Panc1 (cell line): ENCODE data around the gene TMEM156. TPM values are rescaled to one million over a fixed set of nuclear protein-coding genes. Genes with fewer than 3 reads are reported as not detected.
A peak's percentile ranks its signal among the peaks of the same experiment; 100 is the strongest.

Source experiments
- ATAC-seq: fragments of 200-7000 bp; cut with Tn5 transposase; 2 replicates; pipeline ENCODE4 v1.9.1; 2020; ENCODE audit warnings: mild to moderate bottlenecking, moderate library complexity
- BruUV-seq: library from RNA; stranded (reverse); fragments of 400-500 nt; replicated peaks from 2 replicates; lab custom pipeline; 2021; lab: Mats Ljungman, UMichigan
- CTCF ChIA-PET: fragments of 300-600 bp; sonication (Branson Sonifier 250); formaldehyde crosslinking; loops from one replicate; lab custom pipeline; 2022; ENCODE audit warnings: antibody characterized with exemption; lab: Charles Lee
- POLR2A ChIA-PET: fragments of 300-600 bp; sonication (Branson Sonifier 250); formaldehyde crosslinking; loops from one replicate; lab custom pipeline; 2022; ENCODE audit warnings: antibody characterized with exemption; lab: Charles Lee
- DNase-seq: peaks from one replicate; pipeline ENCODE4 v3.0.0-alpha.2; 2010; ENCODE audit warnings: low read depth, low spot score
- H3K27ac ChIP-seq: 2 replicates; pipeline ENCODE4 v1.5.1; 2011; ENCODE audit warnings: mild to moderate bottlenecking, low read length, inconsistent platforms
- H3K27me3 ChIP-seq: fragments of 200-500 bp; sonication (Bioruptor generic); 2 replicates; pipeline ENCODE4 v1.6.0; 2014; ENCODE audit warnings: low read length, inconsistent platforms; ENCODE audit not compliant: control insufficient read depth, insufficient read depth
- H3K36me3 ChIP-seq: fragments of 200-500 bp; sonication (Bioruptor generic); 2 replicates; pipeline ENCODE4 v1.5.1; 2014; ENCODE audit warnings: inconsistent platforms, mild to moderate bottlenecking, low read length, moderate library complexity; ENCODE audit not compliant: control insufficient read depth, insufficient read depth
- H3K4me1 ChIP-seq: 2 replicates; pipeline ENCODE4 v1.5.1; 2011; ENCODE audit warnings: inconsistent platforms, mild to moderate bottlenecking, low read length, moderate library complexity; ENCODE audit not compliant: control insufficient read depth, insufficient read depth
- H3K4me3 ChIP-seq, 2 experiments: 2 replicates each; pipeline ENCODE4 v1.5.1; 2011 to 2012; ENCODE audit warnings: low read depth in 2 of 2, low read length in 2 of 2, mild to moderate bottlenecking in 2 of 2, inconsistent platforms in 1 of 2, moderate library complexity in 1 of 2
- H3K9me3 ChIP-seq: fragments of 200-500 bp; sonication (Bioruptor generic); 2 replicates; pipeline ENCODE4 v1.5.1; 2014; ENCODE audit warnings: low read depth, mild to moderate bottlenecking, inconsistent platforms, low read length, moderate library complexity; ENCODE audit not compliant: control insufficient read depth, insufficient read depth
- POLR2AphosphoS5 ChIP-seq: IDR thresholded peaks from 2 replicates; pipeline ENCODE4 v1.6.1; 2012; ENCODE audit warnings: mild to moderate bottlenecking, low read depth, low read length, moderate library complexity
- SIN3A ChIP-seq: IDR thresholded peaks from 2 replicates; pipeline ENCODE4 v1.6.1; 2012; ENCODE audit warnings: low read depth, mild to moderate bottlenecking, low read length, moderate library complexity, borderline replicate concordance; ENCODE audit not compliant: insufficient read depth
- TCF7L2 ChIP-seq: IDR thresholded peaks from 2 replicates; pipeline ENCODE4 v1.6.1; 2011; ENCODE audit warnings: mild to moderate bottlenecking, low read depth, low read length, inconsistent platforms
- in situ Hi-C: cut with HindIII; loops from 2 replicates; pipeline ENCODE4 v1.10.0; 2016; ENCODE audit warnings: low sequenced_read_pairs, low pct_unique_long_range_greater_than_20kb
- intact Hi-C: fragments of 100-400 bp; cut with micrococcal nuclease; formaldehyde crosslinking; loops from one replicate; pipeline ENCODE4 v1.10.0; 2022; ENCODE audit not compliant: unreplicated experiment
- total RNA-seq: library from RNA; stranded (reverse); gene quantifications from one replicate; pipeline ENCODE4 v1.2.1, GENCODE V29; 2021; ENCODE audit not compliant: unreplicated experiment
- TF ChIP-seq, protein P1 (sequence below), 2 experiments: IDR thresholded peaks; 2 replicates each; pipeline ENCODE4 v1.6.1; 2011 to 2012; ENCODE audit warnings: low read depth in 2 of 2, control low read depth in 1 of 2, low read length in 1 of 2, mild to moderate bottlenecking in 1 of 2, moderate library complexity in 1 of 2; ENCODE audit not compliant: insufficient read depth in 1 of 2
- TF ChIP-seq, protein P2 (sequence below): fragments of 450-650 bp; IDR thresholded peaks from 2 replicates; pipeline ENCODE4 v1.5.1; 2017; ENCODE audit warnings: mild to moderate bottlenecking

TMEM156 gene
- total RNA-seq, 1 experiment from 2014 or later = 5.8 TPM

DNA sequence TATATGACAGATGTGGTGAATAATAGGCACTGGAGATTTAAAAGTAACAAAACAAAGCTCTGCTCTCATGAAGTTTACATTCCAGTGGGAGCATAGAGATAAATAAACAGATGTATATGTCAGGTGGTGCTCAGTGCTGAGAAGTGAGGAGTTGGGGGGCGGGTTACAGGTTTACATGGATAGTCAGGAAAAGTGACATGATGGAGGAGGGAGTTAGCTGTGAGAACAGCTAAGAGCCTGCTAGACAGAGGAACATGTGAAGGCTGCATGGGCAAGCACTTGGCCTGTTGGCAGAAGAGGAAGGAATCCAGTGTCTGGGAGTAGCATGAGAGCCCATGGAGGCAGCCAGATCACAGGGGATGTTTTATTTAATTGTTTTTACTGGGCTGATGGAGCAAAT lies 10.2 kb upstream of the TMEM156 start:
- intact Hi-C loops = no loop called here
- no peak for DNase-seq
- H3K9me3 ChIP-seq = no peaks in the 10 kb centered on the region
- no peaks in the 10 kb centered on the region for H3K36me3 ChIP-seq
- no TSS peak for BruUV-seq
- no peak for ATAC-seq
- no peaks in the 10 kb centered on the region for H3K27me3 ChIP-seq
- TF ChIP-seq, protein P1, sequence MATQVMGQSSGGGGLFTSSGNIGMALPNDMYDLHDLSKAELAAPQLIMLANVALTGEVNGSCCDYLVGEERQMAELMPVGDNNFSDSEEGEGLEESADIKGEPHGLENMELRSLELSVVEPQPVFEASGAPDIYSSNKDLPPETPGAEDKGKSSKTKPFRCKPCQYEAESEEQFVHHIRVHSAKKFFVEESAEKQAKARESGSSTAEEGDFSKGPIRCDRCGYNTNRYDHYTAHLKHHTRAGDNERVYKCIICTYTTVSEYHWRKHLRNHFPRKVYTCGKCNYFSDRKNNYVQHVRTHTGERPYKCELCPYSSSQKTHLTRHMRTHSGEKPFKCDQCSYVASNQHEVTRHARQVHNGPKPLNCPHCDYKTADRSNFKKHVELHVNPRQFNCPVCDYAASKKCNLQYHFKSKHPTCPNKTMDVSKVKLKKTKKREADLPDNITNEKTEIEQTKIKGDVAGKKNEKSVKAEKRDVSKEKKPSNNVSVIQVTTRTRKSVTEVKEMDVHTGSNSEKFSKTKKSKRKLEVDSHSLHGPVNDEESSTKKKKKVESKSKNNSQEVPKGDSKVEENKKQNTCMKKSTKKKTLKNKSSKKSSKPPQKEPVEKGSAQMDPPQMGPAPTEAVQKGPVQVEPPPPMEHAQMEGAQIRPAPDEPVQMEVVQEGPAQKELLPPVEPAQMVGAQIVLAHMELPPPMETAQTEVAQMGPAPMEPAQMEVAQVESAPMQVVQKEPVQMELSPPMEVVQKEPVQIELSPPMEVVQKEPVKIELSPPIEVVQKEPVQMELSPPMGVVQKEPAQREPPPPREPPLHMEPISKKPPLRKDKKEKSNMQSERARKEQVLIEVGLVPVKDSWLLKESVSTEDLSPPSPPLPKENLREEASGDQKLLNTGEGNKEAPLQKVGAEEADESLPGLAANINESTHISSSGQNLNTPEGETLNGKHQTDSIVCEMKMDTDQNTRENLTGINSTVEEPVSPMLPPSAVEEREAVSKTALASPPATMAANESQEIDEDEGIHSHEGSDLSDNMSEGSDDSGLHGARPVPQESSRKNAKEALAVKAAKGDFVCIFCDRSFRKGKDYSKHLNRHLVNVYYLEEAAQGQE (IDR thresholded peaks at IDR 0.05; ENCODE audit: insufficient read depth in 1 of 2, low read depth in 2 of 2, low read length in 1 of 2) = no peak
- no peak for TF ChIP-seq TCF7L2
- no peak for TF ChIP-seq POLR2AphosphoS5
- no peak for TF ChIP-seq SIN3A
- TF ChIP-seq, protein P2, sequence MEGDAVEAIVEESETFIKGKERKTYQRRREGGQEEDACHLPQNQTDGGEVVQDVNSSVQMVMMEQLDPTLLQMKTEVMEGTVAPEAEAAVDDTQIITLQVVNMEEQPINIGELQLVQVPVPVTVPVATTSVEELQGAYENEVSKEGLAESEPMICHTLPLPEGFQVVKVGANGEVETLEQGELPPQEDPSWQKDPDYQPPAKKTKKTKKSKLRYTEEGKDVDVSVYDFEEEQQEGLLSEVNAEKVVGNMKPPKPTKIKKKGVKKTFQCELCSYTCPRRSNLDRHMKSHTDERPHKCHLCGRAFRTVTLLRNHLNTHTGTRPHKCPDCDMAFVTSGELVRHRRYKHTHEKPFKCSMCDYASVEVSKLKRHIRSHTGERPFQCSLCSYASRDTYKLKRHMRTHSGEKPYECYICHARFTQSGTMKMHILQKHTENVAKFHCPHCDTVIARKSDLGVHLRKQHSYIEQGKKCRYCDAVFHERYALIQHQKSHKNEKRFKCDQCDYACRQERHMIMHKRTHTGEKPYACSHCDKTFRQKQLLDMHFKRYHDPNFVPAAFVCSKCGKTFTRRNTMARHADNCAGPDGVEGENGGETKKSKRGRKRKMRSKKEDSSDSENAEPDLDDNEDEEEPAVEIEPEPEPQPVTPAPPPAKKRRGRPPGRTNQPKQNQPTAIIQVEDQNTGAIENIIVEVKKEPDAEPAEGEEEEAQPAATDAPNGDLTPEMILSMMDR = no peak
- no peak overlapping the region for H3K4me3 ChIP-seq
- peaks cover 51% of the 10 kb centered on the region for H3K4me1 ChIP-seq
- POLR2A ChIA-PET = no interaction called here
- in situ Hi-C loops = no loop called here
- CTCF ChIA-PET = no interaction called here
- peak overlapping the region; percentile 99 for H3K27ac ChIP-seq

DNA sequence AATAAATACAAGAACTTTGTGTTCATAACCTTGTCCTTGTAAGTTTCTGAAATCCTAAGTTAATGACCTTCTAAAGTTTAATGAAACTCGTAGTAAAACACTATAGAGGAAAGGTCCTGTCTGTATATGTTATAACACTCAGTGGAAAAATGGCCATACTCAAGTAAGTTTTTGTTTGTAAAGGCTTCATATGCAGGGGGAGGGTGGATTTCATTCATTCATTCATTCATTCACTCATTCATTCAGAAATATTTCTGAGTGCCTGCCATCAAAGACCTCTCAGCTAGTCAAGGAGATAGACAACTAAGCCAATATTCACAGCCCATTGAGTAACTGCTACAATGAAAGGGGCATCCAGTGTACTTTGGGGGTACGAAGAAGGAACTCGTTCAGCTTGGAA lies 6.9 kb upstream of the TMEM156 start:
- H3K36me3 ChIP-seq = no peaks in the 10 kb centered on the region
- no peak overlapping the region for H3K4me3 ChIP-seq
- CTCF ChIA-PET = no interaction called here
- no TSS peak for BruUV-seq
- in situ Hi-C loops (no loop called here), intact Hi-C loops (no loop called here)
- no peak for DNase-seq
- ATAC-seq = no peak
- TF ChIP-seq POLR2AphosphoS5 (no peak), SIN3A (no peak), TCF7L2 (no peak)
- TF ChIP-seq, protein P1 (IDR thresholded peaks at IDR 0.05; ENCODE audit: insufficient read depth in 1 of 2, low read depth in 2 of 2, low read length in 1 of 2) = no peak
- TF ChIP-seq, protein P2 = no peak
- H3K27me3 ChIP-seq = no peaks in the 10 kb centered on the region
- POLR2A ChIA-PET = no interaction called here
- peaks cover 75% of the 10 kb centered on the region for H3K4me1 ChIP-seq
- peak overlapping the region; percentile 99 for H3K27ac ChIP-seq
- H3K9me3 ChIP-seq = no peaks in the 10 kb centered on the region
